Natural killer cell (primary cell): Measurements from ENCODE around the gene NELFE. TPM values are rescaled to one million over a fixed set of nuclear protein-coding genes. Genes with fewer than 3 reads are reported as not detected.

Source experiments
- ATAC-seq, 3 donors: fragments of 150-1000 bp in 2 of 3; fragments of 200-7000 bp in 1 of 3; cut with Tn5 transposase; 1 replicate in 1 of 3; 2 replicates in 2 of 3; pipeline ENCODE4 v1.10.0; 2021; ENCODE audit warnings: mild to moderate bottlenecking in 2 of 3, moderate library complexity in 2 of 3
- DNase-seq, 2 donors: peaks; one replicate each; pipeline versions ENCODE4 v3.0.0 to v3.0.0-alpha.2; 2013 to 2021; ENCODE audit warnings: mixed read lengths in 1 of 2
- H3K27ac ChIP-seq: one replicate; pipeline ENCODE4 v1.5.1; 2013; ENCODE audit warnings: mild to moderate bottlenecking, low read length
- H3K27me3 ChIP-seq: one replicate; pipeline ENCODE4 v1.6.1; 2013; ENCODE audit warnings: low read length; ENCODE audit not compliant: control insufficient read depth, insufficient read depth
- H3K36me3 ChIP-seq: one replicate; pipeline ENCODE4 v1.6.1; 2013; ENCODE audit warnings: low read length; ENCODE audit not compliant: control insufficient read depth, insufficient read depth
- H3K4me1 ChIP-seq: one replicate; pipeline ENCODE4 v1.6.1; 2013; ENCODE audit warnings: low read length; ENCODE audit not compliant: control insufficient read depth, insufficient read depth
- H3K4me3 ChIP-seq: one replicate; pipeline ENCODE4 v1.5.1; 2013; ENCODE audit warnings: low read length
- H3K9me3 ChIP-seq: one replicate; pipeline ENCODE4 v1.6.1; 2013; ENCODE audit warnings: low read length; ENCODE audit not compliant: control insufficient read depth, insufficient read depth
- H3K27ac Mint-ChIP-seq, 2 donors: one replicate each; pipeline ENCODE4 v1.8.0; 2022; ENCODE audit warnings: mild to moderate bottlenecking in 2 of 2, mixed read lengths in 2 of 2, moderate library complexity in 1 of 2
- H3K27me3 Mint-ChIP-seq, 2 donors: one replicate each; pipeline ENCODE4 v1.8.0; 2022; ENCODE audit warnings: low read depth in 2 of 2, mixed read lengths in 2 of 2
- H3K36me3 Mint-ChIP-seq: one replicate; pipeline ENCODE4 v1.8.0; 2022; ENCODE audit warnings: mixed read lengths
- H3K4me1 Mint-ChIP-seq, 2 donors: one replicate each; pipeline ENCODE4 v1.8.0; 2022; ENCODE audit warnings: mixed read lengths in 2 of 2
- H3K4me3 Mint-ChIP-seq: one replicate; pipeline ENCODE4 v1.8.0; 2022; ENCODE audit warnings: mild to moderate bottlenecking, moderate library complexity, mixed read lengths
- H3K9me3 Mint-ChIP-seq, 2 donors: one replicate each; pipeline ENCODE4 v1.8.0; 2022; ENCODE audit warnings: mixed read lengths in 2 of 2
- WGBS: methylation state at CpG from one replicate; pipeline ENCODE4 v1.1.7; 2013; ENCODE audit warnings: missing lambda C conversion rate; ENCODE audit not compliant: insufficient coverage; 5-methylcytosine and 5-hydroxymethylcytosine counted together
- intact Hi-C: fragments of 100-400 bp; cut with micrococcal nuclease; formaldehyde crosslinking; loops from one replicate; pipeline ENCODE4 v1.14.2; 2022
- total RNA-seq, 4 donors: library from RNA; stranded (reverse); fragments of 120-200 nt in 1 of 4; gene quantifications; one replicate each; pipeline versions ENCODE4 v1.2.3 to v1.2.4, GENCODE V29; 2013 to 2022
- TF ChIP-seq, protein P1 (sequence below): fragments of 200-600 bp; IDR thresholded peaks from one replicate; pipeline ENCODE4 v1.8.0; 2022; ENCODE audit warnings: antibody characterized with exemption

Gene NELFE
- total RNA-seq, 3 donors from 2014 or later (not counting 1 experiment from before 2014, with no cell fraction given) = 52.6 to 62.3 (median 56.3) TPM

DNA sequence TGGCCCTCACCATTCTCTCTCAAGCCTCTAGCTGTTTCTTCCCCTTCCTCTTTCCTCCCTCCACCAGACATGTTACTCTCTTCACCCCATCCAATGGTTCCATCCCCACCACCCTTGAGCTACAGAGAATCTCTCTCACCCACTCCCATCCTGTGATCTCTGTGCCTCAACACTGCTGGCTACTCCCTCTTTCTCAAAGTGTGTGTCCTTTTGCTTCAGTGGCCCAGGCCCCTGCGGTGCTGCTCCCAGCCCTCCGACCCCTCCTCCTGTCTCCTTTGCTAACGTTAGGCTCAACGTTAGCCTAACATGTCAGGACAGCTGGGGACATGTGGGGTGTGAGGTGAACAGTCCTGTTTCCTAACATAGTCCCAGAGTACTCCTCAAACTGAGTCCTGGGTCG, 5.9 kb downstream of the NELFE start:
- WGBS = 90% methylated on average over 5 of the region's 5 CpGs
- DNase-seq = no peak
- Histone ChIP-seq H3K27ac (no peak overlapping the region), H3K4me3 (no peak overlapping the region), H3K4me1 (peaks cover under 1% of the 10 kb centered on the region), H3K27me3 (no peaks in the 10 kb centered on the region), H3K9me3 (no peaks in the 10 kb centered on the region), H3K36me3 (peaks cover 43% of the 10 kb centered on the region)
- Mint-ChIP-seq H3K27ac (peak overlapping the region in 1 of 2 donors; percentile 19), H3K9me3 (no peaks in the 10 kb centered on the region), H3K4me1 (peaks cover 9 to 14% of the 10 kb centered on the region in 2 donors), H3K4me3 (no peak overlapping the region), H3K27me3 (no peaks in the 10 kb centered on the region), H3K36me3 (peaks cover 14% of the 10 kb centered on the region)
- TF ChIP-seq, protein P1, sequence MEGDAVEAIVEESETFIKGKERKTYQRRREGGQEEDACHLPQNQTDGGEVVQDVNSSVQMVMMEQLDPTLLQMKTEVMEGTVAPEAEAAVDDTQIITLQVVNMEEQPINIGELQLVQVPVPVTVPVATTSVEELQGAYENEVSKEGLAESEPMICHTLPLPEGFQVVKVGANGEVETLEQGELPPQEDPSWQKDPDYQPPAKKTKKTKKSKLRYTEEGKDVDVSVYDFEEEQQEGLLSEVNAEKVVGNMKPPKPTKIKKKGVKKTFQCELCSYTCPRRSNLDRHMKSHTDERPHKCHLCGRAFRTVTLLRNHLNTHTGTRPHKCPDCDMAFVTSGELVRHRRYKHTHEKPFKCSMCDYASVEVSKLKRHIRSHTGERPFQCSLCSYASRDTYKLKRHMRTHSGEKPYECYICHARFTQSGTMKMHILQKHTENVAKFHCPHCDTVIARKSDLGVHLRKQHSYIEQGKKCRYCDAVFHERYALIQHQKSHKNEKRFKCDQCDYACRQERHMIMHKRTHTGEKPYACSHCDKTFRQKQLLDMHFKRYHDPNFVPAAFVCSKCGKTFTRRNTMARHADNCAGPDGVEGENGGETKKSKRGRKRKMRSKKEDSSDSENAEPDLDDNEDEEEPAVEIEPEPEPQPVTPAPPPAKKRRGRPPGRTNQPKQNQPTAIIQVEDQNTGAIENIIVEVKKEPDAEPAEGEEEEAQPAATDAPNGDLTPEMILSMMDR = no peak
- ATAC-seq = peak in 1 of 3 donors; percentile 3
- intact Hi-C loops = no loop called here

DNA sequence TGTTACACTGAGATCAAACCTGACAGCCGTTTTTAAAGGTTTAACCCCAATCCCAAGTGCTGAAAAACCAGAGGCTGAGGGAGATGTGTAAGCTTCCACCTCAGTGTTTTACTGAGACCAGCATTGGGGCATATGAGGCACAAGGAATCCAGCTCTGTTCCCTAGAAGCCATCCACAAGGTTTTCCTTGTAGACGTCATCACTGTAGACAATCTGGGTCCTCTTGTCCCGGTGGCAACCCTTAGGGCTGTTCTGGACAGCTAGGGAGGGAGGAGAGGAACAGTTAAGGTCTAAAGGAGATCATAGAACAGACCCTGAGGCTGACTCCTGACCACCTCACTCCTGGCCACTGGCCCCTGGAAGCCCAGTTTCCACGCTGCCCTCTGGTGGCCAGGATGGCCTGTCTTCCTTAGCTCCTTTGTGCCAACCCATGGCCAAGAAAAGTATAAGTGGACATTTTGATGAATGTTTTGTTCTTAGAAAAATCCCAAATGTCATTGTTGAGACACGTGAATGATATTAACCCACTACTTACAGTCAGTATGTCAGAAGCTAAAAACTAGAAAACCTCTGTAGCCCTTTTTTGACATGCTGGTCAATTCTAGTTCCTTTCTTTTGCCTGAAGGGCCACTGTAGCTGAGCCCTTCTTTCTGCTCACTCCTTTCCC, 6.5 kb downstream of the NELFE start:
- TF ChIP-seq, protein P1 = peak; percentile 52
- no peaks in the 10 kb centered on the region for H3K4me1 ChIP-seq
- 77% methylated on average over 5 of the region's 5 CpGs for WGBS
- Mint-ChIP-seq H3K36me3 (peaks cover 14% of the 10 kb centered on the region), H3K27me3 (no peaks in the 10 kb centered on the region), H3K4me3 (no peak overlapping the region), H3K27ac (peak overlapping the region in 1 of 2 donors; percentile 19), H3K4me1 (peaks cover 3 to 11% of the 10 kb centered on the region in 2 donors), H3K9me3 (no peaks in the 10 kb centered on the region)
- no peaks in the 10 kb centered on the region for H3K27me3 ChIP-seq
- peak in 1 of 2 donors; percentile 59 for DNase-seq
- H3K36me3 ChIP-seq = peaks cover 43% of the 10 kb centered on the region
- intact Hi-C loops = no loop called here
- no peak overlapping the region for H3K27ac ChIP-seq
- H3K4me3 ChIP-seq = no peak overlapping the region
- peak; percentile 50 to 73 (median 65) for ATAC-seq
- no peaks in the 10 kb centered on the region for H3K9me3 ChIP-seq

DNA sequence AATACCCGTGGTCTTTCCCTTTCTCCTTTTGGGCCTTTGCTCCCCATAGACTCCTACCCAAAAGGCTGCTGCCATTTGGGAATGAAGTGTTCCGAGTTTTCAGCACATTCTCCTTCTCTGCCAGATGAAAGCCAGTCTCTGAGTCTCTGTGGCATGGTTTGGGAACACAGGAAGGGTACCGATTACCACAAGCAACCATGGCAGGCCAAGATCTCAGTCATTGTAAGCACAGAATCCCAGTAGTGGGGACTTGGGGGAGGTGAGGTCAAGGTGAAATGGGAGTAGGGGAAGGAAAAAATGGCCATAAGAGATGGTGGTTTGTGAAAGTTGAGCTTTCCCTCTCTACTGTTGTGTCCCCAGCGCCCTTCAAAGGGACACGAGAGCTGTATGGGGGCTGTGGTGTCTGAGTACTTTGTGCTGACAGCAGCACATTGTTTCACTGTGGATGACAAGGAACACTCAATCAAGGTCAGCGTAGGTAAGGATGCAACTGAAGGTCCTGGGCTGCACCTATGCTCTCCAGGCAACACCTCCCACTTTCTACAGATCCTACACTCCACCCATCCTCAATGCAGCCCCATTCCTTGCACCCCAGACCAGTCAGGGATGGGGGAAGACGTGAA, 8.7 kb downstream of the NELFE start:
- Mint-ChIP-seq H3K36me3 (peaks cover 12% of the 10 kb centered on the region), H3K4me3 (no peak overlapping the region), H3K27ac (peak overlapping the region in 1 of 2 donors; percentile 35), H3K9me3 (no peaks in the 10 kb centered on the region), H3K27me3 (peaks cover 7 to 14% of the 10 kb centered on the region in 2 donors), H3K4me1 (peaks cover 0 to 8% of the 10 kb centered on the region in 2 donors)
- no peaks in the 10 kb centered on the region for H3K27me3 ChIP-seq
- no peak overlapping the region for H3K4me3 ChIP-seq
- ATAC-seq (no peak), DNase-seq (no peak)
- no peaks in the 10 kb centered on the region for H3K9me3 ChIP-seq
- TF ChIP-seq, protein P1 = no peak
- no peaks in the 10 kb centered on the region for H3K4me1 ChIP-seq
- no peak overlapping the region for H3K27ac ChIP-seq
- peaks cover 30% of the 10 kb centered on the region for H3K36me3 ChIP-seq
- intact Hi-C loops = no loop called here
- 94% methylated on average over 7 of the region's 7 CpGs for WGBS
